AG10803 (cell line): ENCODE measurements around the gene ZDHHC14.

Experiments
- DNase-seq: peaks from one replicate; pipeline ENCODE4 v3.0.0; 2010; ENCODE audit warnings: low read depth
- H3K4me3 ChIP-seq: 2 replicates; pipeline ENCODE4 v1.5.1; 2011; ENCODE audit warnings: mild to moderate bottlenecking, low read length, control low read depth
- CTCF ChIP-seq: conservative IDR thresholded peaks from 2 replicates; pipeline ENCODE4 v1.5.1; 2011; ENCODE audit warnings: mild to moderate bottlenecking, low read length, control low read depth, inconsistent platforms

The ZDHHC14 gene

GRCh38 chr6:157592541-157592940 lies 211.6 kb downstream of the ZDHHC14 start:
- TF ChIP-seq CTCF = no peak
- DNase-seq = no peak
- no peak overlapping the region for H3K4me3 ChIP-seq

GRCh38 chr6:157592980-157593379 lies 212.0 kb downstream of the ZDHHC14 start:
- no peak for DNase-seq
- H3K4me3 ChIP-seq = no peak overlapping the region
- no peak for TF ChIP-seq CTCF

- no peak for TF ChIP-seq CTCF
- no peak for DNase-seq
- H3K4me3 ChIP-seq = no peak overlapping the region
Observed at GRCh38 chr6:157593596-157593995, 212.6 kb downstream of the ZDHHC14 start.

GRCh38 chr6:157594292-157594691 lies 213.3 kb downstream of the ZDHHC14 start:
- no peak for TF ChIP-seq CTCF
- no peak overlapping the region for H3K4me3 ChIP-seq
- DNase-seq = no peak

- DNase-seq = no peak
Observed at GRCh38 chr6:157595768-157596167, 214.8 kb downstream of the ZDHHC14 start.

GRCh38 chr6:157596461-157596860 lies 215.5 kb downstream of the ZDHHC14 start:
- TF ChIP-seq CTCF = no peak
- H3K4me3 ChIP-seq = no peak overlapping the region
- DNase-seq = no peak

More at GRCh38 chr6:157595768-157596167, 214.8 kb downstream of the ZDHHC14 start:
- TF ChIP-seq CTCF = no peak
- no peak overlapping the region for H3K4me3 ChIP-seq

- TF ChIP-seq CTCF = no peak
- DNase-seq = no peak
- no peak overlapping the region for H3K4me3 ChIP-seq
Observed at GRCh38 chr6:157596886-157597285, 215.9 kb downstream of the ZDHHC14 start.
